ENCODE measurements around the gene MMP2. TPM values are rescaled to one million over a fixed set of nuclear protein-coding genes. Genes with fewer than 3 reads are reported as not detected.

MMP2 gene
- total RNA-seq, 1 donor from 2014 or later = 153 TPM

DNA sequence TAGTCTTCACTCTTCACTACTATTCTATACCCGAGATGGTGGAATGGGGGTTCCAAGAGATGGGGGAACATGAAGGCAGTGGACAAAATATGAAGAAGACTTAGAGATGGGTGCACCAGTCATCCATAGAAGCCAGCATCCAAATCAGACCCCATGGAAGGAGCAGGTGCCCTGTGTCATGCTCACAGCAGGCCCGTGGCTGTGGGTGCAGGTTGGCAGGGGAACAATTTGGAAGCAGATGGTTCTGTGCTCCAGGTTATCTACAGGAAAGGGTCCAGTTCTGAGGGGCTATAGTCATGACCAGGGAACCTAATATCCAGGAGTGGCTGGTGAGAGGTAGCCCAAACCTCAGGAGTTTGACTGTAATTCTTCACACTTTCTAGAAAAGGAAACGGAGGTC lies 20.3 kb downstream of the MMP2 start:
- H3K27me3 Mint-ChIP-seq (ENCODE audit: low read depth) = no peaks in the 10 kb centered on the region
- peaks cover 9% of the 10 kb centered on the region for H3K36me3 Mint-ChIP-seq (ENCODE audit: low read depth)
- no peaks in the 10 kb centered on the region for H3K9me3 Mint-ChIP-seq
- H3K4me3 Mint-ChIP-seq = no peak overlapping the region
- TF ChIP-seq, protein P1, sequence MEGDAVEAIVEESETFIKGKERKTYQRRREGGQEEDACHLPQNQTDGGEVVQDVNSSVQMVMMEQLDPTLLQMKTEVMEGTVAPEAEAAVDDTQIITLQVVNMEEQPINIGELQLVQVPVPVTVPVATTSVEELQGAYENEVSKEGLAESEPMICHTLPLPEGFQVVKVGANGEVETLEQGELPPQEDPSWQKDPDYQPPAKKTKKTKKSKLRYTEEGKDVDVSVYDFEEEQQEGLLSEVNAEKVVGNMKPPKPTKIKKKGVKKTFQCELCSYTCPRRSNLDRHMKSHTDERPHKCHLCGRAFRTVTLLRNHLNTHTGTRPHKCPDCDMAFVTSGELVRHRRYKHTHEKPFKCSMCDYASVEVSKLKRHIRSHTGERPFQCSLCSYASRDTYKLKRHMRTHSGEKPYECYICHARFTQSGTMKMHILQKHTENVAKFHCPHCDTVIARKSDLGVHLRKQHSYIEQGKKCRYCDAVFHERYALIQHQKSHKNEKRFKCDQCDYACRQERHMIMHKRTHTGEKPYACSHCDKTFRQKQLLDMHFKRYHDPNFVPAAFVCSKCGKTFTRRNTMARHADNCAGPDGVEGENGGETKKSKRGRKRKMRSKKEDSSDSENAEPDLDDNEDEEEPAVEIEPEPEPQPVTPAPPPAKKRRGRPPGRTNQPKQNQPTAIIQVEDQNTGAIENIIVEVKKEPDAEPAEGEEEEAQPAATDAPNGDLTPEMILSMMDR (conservative IDR thresholded peaks at IDR 0.05) = no peak
- no peak for DNase-seq (ENCODE audit: low read depth, low spot score)
- no peak overlapping the region for H3K27ac Mint-ChIP-seq (ENCODE audit: unreplicated experiment)
- peaks cover 60% of the 10 kb centered on the region for H3K4me1 Mint-ChIP-seq

DNA sequence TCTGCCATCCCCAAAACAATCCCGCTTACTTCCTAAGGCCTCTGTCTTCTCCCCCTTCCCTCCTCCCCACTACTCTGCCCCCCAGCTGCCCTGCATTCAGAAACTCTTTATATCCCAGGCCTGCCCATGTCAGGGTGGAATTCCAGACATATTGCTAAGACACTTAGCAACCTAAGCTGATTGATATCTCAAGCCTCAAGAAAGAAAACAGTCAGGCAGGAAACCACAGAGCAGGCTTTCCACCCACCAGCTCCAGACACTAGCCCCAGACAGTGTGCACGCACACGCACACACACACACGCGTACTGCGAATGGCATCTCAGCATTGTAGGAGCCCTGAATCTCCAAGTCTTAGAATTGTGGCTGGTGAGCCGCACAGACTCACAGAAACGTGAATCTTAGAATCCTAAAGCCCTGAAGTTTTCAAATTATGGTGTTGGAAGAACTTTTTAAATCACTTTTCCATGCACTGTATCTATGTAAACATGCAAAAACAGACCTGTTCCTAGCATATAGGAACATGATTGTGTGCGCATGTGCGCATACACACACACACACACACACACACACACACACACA lies 21.0 kb downstream of the MMP2 start:
- Mint-ChIP-seq H3K27ac (ENCODE audit: unreplicated experiment) (peak overlapping the region; percentile 54), H3K4me3 (peak overlapping the region; percentile 32), H3K4me1 (peaks cover 52% of the 10 kb centered on the region), H3K36me3 (ENCODE audit: low read depth) (peaks cover 9% of the 10 kb centered on the region), H3K9me3 (no peaks in the 10 kb centered on the region), H3K27me3 (ENCODE audit: low read depth) (no peaks in the 10 kb centered on the region)
- DNase-seq (ENCODE audit: low read depth, low spot score) = no peak
- TF ChIP-seq, protein P1 (conservative IDR thresholded peaks at IDR 0.05) = no peak

DNA sequence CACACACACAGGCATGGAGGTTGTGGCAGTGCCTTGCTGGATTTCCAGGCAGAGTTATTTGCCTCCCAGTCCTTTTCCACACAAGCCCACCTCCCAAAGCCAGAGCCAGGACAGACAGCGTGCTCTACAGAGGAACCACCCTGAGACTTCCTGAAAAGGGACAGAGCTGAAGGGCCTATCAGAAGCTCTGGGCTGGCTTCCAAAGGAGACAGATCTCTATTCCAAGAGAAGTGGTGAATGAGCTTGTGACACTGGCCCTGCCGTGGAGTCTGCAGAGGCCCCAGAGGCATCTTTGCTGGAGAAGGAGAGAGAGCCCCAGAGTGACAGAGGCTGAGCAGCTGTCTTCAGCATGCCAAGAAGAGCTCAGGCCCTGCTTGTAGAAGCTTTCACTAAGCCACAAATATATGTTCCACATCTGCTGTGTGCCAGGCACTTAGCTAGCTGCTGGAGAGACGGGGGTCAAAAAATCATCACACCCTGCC lies 21.6 kb downstream of the MMP2 start:
- Mint-ChIP-seq H3K36me3 (ENCODE audit: low read depth) (peaks cover 9% of the 10 kb centered on the region), H3K27ac (ENCODE audit: unreplicated experiment) (peak overlapping the region; percentile 84), H3K4me3 (peak overlapping the region; percentile 5)

DNA sequence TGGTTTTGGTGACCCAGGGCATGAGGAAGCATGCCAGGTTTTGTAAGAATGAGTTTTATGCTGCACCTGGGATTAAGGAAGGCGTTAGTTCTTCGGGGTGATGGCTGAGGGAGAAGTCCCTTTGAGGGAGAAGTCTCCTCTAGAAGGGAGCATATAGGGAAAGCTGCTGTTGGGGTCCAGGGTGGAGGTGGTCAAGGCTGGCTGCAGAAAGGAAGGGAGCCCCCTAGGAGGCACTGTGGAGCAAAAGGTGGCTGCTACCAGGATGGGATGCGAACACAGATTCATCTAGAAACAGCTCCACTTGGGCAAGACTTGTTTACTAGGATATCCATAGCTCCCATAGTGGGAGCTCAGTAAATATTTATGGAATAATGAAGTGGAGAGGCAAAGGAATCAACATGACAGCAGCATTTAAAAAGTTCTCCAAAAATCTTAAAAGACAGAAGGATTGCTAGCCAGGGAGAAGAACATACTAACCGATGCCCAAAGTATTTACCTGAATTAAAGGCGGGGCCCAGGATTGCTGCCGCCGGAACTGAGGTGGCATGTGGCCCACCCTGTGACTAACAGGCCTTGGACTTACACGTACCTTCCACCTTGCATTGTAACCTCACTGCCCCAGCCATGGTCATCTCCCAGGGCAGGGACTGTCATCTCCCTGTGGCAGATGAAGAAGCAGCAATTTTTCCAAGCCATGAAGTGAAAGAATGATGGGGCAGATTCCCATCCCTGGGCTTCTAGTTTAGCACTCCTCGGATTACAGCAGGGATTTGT lies 22.7 kb downstream of the MMP2 start:
- peak overlapping the region; percentile 15 for H3K27ac Mint-ChIP-seq (ENCODE audit: unreplicated experiment)
- TF ChIP-seq, protein P1 (conservative IDR thresholded peaks at IDR 0.05) = peak; percentile 36
- peaks cover 53% of the 10 kb centered on the region for H3K4me1 Mint-ChIP-seq
- H3K27me3 Mint-ChIP-seq (ENCODE audit: low read depth) = no peaks in the 10 kb centered on the region
- peak overlapping the region; percentile 4 for H3K4me3 Mint-ChIP-seq
- no peaks in the 10 kb centered on the region for H3K9me3 Mint-ChIP-seq
- DNase-seq (ENCODE audit: low read depth, low spot score) = no peak
- peaks cover 13% of the 10 kb centered on the region for H3K36me3 Mint-ChIP-seq (ENCODE audit: low read depth)

More for the DNA sequence above, 21.6 kb downstream of the MMP2 start:
- Mint-ChIP-seq H3K27me3 (ENCODE audit: low read depth) (no peaks in the 10 kb centered on the region), H3K9me3 (no peaks in the 10 kb centered on the region), H3K4me1 (peaks cover 49% of the 10 kb centered on the region)
- TF ChIP-seq, protein P1 (conservative IDR thresholded peaks at IDR 0.05) = no peak
- no peak for DNase-seq (ENCODE audit: low read depth, low spot score)

DNA sequence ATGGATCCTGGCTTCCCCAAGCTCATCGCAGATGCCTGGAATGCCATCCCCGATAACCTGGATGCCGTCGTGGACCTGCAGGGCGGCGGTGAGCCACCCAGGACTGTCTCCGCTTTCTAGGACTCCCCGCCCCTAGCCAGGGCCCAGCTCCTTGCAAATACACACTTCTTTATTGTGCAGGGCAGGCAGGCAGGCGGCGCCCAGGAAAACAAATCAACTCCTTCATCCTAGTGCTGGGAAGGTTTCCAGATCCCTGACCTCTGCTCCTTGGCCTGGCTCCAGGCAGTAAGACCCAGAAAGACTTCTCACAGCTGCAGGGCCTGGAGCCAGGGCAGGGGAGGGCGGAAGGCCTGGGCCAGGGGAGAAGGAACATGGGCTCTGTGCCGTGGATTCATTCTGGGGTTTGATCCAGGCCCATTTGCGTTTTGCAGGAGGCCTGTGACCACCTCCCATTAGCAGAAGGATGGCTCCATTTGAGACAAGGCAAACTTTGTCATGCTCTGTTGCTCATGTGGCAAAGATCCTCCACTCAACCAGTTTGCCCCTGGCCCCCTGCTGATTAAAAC lies 23.9 kb downstream of the MMP2 start:
- Mint-ChIP-seq H3K27me3 (ENCODE audit: low read depth) (no peaks in the 10 kb centered on the region), H3K9me3 (no peaks in the 10 kb centered on the region), H3K4me3 (peak overlapping the region; percentile 57), H3K27ac (ENCODE audit: unreplicated experiment) (peak overlapping the region; percentile 75), H3K36me3 (ENCODE audit: low read depth) (peaks cover 14% of the 10 kb centered on the region), H3K4me1 (peaks cover 51% of the 10 kb centered on the region)
- DNase-seq (ENCODE audit: low read depth, low spot score) = peak; percentile 53
- TF ChIP-seq, protein P1 (conservative IDR thresholded peaks at IDR 0.05) = no peak
